Stimulated activated CD4-positive, alpha-beta T cell treated with anti-CD3 and anti-CD28 coated beads, Interleukin-2, amount 100 ng/mL, for 4 hours (primary cell): ENCODE results near the gene DMBX1.
A peak's percentile ranks its signal among the peaks of the same experiment; 100 is the strongest.

ENCODE experiments used
- DNase-seq: peaks from one replicate; pipeline ENCODE4 v3.0.0-alpha.2; 2020; ENCODE audit warnings: low read depth

DMBX1 gene

DNA sequence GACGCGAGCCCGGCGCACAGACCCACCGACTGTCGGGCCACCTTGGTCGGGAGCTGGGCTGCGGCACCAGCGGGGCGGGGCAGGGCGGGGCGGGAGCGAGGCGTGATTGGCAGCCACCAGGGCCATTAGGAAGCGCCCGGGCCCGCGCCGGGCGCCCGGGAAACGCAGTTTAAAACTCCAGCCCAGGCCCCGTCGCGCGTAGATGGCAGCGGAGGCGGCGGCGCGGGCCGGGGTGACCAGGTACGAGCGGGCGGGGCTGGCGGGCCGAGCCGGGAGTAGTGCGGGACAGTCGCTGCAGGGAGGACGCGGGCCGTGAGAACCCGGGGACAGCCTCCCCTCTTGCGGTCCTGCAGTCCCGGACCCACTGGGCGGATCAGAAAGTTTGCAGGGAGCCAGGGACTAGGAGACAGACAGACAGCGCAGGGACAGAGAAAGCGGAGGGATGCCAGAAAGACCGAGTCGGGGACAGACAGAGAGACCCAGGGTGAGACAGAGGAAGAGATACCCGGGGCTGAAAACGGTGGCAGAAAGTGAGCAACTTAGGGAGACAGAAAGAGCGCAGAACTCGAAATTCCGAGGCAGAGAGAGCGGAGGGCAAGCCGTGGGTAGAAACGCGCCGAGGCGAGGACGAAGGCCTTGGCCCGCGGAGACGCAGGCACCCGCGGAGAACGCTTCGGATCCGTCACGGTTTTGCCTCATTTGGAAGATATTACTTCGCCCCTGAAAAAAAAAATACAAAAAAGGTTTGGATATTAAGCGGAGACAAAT is at the start of gene DMBX1:
Gene DMBX1, plus strand, starts transcription at position 199 of the 768 bp plus-strand sequence. CDS start 17,175 bp downstream, outside the sequence.
- DNase-seq, result no peak

DNA sequence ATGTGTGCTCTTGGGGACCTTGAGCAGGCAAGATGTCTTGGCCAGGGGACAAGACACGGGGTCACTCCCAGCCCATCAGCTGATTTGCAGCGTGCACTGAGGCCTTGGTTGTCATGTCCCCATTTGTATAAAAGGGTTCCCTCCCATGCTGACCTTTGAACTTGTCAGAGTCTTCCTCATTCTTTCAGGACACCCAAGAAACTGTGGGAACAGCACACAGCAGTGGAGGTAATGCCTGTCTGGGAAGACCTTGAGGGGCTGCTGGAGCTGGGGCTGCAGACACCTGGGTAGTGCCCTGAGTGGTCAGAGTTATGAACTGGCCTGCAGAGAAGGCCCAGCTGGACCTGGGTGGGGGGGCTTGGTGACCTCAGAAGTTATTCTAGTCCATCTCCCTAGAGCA is 49.2 kb upstream of the DMBX1 start:
- DNase-seq, result no peak

DNA sequence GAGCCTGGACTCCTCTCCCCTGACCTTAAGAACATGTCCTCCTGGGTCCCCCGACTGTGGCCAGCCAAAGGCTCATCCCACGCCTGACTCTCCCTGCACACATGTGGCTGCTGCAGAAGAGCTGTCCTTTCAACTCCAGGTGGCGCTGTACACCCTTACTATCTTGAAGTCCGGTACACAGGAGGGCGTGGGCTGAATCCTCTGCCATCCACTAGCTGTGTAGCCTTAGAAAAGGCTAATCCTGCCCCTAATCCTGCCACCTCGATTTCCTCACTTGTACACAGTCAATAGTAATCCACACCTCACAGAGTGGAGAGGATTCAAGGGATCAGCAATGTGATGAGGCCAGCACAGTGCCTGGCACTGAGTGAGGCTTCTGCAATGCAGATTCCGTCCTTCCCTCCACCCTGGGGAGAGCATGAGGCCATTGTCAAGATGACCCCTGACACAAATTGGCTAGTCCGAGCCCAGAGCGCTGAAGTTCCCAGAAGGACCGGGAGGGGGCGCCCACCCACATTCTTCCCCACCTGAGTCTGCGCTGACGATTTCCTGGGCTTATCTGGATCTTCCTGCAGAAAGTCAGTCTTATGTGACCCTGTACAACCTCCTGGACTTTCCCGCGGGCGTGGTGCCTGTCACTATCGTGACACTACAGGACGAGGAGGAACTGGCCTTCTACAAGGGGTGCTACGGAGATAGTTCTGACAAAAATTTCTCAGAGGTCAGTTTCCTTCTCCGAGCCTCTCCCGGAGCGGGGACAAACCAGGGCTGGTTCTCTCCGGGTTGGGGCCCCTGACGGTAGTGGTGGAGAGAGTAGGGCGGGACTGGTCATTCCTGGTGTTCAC is 47.1 kb upstream of the DMBX1 start:
- DNase-seq, result peak; percentile 45

- no peak for DNase-seq
Observed at GRCh38 chr1:46444466-46444865, 45.2 kb upstream of the DMBX1 start.

DNA sequence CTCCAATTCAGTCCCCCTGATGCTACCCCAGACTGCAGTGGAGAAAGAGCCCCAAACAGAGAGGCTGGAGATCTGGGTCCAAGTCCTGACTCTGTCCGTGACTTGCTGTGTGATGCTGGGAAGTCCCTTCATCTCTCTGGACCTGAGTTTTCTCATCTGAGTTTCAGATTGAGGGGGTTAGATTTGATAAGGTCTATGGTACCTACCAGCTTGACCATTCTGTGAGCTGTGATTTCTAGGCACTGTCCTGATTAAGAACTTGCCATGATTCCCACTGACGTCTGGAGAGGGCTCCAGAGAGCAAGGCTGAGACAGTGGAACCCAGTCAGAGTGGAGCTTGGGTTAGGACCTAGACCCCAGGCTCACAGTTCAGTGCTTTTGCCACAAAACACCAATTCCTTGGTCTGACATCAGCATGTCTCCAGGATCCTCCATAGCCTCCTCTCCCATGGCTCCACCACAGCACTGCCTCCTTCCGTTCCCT is 43.8 kb upstream of the DMBX1 start:
- no peak for DNase-seq

- peak; percentile 56 for DNase-seq
Observed at GRCh38 chr1:46446646-46447498, 42.8 kb upstream of the DMBX1 start.

GRCh38 chr1:46447499-46448108 is 42.0 kb upstream of the DMBX1 start:
- DNase-seq, result no peak

DNA sequence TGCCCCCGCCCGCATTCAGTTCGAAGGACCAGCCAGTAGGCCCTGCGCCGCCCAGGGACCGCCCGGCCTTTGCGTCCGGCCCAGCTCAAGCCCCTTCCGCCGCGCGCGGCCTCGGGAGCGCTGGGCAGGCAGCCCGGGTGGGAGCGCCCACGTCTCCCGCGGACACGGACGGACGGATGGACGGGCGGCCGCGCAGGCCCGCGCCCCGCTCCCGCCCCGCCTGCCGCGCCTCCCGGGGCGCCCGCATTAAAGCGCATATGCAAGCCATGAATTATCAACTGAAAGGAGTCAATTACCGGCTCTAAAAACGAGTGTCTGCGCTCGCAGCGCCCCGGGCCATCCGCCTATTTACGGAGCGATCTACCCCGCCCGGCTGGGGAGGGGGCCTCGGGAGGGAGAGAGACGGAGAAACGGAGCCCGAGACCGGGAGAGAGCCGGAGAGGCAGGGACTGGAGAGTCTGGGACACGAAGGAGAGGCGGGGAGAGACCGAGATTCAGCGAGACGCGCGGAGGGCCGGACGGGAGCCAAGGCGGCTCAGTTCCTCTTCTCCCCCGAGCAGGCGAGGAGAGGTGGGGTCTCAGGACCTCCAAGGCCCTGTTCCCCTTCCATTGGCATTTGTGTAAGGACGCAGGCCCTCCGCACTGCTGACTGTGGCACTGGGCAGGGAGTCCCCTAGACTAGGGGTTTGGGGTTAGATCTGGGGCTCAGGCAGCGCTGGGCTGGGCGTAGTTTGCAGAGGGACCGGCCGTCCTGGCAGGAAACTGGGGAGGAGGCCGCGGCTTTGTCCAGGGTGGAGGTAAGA is 41.3 kb upstream of the DMBX1 start:
- DNase-seq, result no peak

GRCh38 chr1:46449223-46450159 is 40.1 kb upstream of the DMBX1 start:
- DNase-seq, result no peak

DNA sequence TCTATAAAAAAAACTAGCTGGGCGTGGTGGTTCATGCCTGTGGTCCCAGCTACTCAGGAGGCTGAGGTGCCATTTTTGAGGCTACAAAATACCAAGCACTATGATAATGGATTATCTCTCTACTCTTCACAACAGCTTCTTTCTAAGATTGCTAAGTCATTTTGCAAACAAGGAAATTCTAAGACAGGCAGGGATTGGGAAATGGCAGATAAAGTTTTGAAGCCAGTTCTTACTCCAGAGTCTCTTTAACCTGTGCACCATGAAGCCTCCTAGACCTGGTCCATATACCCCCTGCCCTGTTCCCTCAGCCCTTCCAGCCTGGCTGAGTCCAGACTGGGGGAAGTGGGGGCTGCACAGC is 39.5 kb upstream of the DMBX1 start:
- no peak for DNase-seq

- no peak for DNase-seq
Observed at GRCh38 chr1:46451948-46452930, 37.4 kb upstream of the DMBX1 start.

DNA sequence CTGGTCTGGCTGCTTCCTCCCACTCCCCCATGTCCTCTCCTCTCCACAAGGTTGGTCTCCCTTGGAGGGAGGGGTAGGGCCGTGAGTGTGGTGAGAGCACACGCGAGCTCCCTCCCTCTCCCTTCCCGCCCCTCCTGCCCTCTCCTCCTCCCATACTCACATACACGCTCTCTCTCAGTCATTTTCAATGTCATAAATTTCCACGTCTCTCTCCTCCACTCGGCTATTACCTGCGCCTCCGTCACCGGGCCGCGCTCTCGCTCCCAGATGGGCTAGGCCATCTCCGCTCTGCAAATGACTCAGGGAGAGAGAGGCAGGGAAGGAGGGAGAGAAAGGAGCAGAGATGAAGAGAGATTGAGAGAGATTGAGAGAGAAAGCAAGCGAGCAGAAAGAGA is 36.7 kb upstream of the DMBX1 start:
- DNase-seq, result no peak

DNA sequence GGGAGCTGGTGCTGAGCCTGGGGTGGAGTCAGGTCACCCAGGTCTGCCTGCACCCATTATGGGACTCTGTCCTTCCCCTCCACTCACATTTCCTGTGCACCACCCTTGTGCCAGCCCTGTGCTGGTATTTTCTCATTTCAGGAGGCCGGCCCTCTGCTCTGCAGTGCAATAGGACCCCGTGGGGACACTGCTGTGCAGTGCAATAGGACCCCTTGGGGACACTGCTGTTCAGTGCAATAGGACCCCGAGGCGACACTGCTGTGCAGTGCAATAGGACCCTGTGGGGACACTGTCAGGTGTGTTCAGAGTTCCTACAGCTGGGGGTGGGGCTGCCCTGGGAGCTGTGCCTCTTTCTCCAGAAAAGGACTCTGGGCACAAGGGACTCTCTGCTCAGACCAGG is 36.2 kb upstream of the DMBX1 start:
- DNase-seq, result no peak

- no peak for DNase-seq
Observed at GRCh38 chr1:46455951-46456350, 33.7 kb upstream of the DMBX1 start.

- DNase-seq, result no peak
Observed at GRCh38 chr1:46456411-46456963, 33.1 kb upstream of the DMBX1 start.

DNA sequence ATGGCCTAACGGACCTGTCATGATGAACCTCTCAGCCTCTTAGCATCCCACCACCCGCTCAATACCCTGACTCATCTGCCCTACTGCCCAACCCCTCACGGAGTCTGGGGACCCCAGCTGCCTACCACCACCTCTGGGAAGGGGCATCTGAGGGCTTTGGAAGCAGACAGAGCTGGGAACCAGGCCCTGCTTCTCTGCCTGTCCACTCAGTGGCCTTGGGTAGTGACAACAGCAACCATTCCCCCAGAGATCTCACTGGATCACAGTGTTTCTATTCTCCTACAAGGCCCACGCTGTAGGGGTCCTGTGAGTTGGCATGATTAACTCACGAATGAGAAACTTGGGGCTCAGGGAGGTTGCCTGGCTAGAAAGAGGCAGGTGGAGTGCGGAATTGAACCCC is 32.5 kb upstream of the DMBX1 start:
- DNase-seq, result no peak

DNA sequence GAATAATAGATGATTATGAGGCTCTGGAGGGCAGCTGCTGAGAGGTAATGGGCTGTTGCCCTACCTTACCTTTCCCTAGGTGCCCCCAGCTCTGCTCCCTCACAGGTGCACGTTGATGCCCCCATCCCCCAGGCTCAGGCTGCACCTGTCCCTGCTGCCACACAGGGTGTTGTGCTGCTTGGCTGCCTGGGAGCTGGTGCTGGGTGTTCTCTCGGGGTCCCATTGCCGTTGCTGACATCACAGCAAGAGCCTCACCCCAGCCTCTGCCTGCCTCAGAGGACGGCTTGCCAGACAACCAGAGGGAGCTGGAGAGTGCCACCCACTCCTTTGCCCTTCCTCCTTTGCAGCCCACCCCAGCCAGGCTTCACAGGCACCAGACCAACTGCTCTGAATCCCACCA is 31.4 kb upstream of the DMBX1 start:
- no peak for DNase-seq

DNA sequence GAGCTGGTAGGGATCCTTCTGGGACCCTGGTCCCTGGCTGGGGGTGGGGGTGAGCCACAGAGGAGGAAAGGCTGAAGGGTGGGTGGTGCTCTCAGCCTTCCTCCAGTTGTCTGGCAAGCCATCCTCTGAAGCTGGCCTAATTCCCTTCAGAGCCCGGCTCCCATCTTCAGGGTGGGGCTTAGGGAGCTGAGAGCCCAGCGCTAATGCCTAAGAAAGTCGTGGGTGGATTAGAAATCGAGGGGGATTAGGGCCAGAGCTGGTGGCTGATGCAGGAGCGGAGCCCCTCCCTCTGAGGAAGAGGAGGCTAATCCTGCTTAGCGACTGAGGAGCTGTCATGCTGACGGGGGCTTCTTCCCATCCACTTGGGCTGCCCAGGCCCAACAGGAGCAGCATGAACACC is 30.8 kb upstream of the DMBX1 start:
- DNase-seq, result no peak
